Sigmoid colon (tissue), 7 donors: Measurements from ENCODE around the gene OR52E6. TPM values are rescaled to one million over a fixed set of nuclear protein-coding genes. Genes with fewer than 3 reads are reported as not detected.

ENCODE experiments used
- DNase-seq: peaks from one replicate; pipeline ENCODE4 v3.0.0-alpha.2; 2019
- H3K27ac ChIP-seq, 4 donors: fragments of 200-600 bp; sonication (generic); one replicate each; pipeline ENCODE4 v1.5.1; 2016 to 2019; ENCODE audit warnings: mild to moderate bottlenecking in 1 of 4
- H3K27me3 ChIP-seq, 3 donors: fragments of 200-600 bp; sonication (generic); one replicate each; pipeline ENCODE4 v1.5.1; 2019; ENCODE audit warnings: mild to moderate bottlenecking in 1 of 3
- H3K36me3 ChIP-seq, 4 donors: fragments of 200-600 bp; sonication (generic); one replicate each; pipeline ENCODE4 v1.5.1; 2016 to 2019
- H3K4me1 ChIP-seq, 4 donors: fragments of 200-600 bp; sonication (generic); one replicate each; pipeline ENCODE4 v1.5.1; 2017 to 2019
- H3K4me3 ChIP-seq, 4 donors: fragments of 200-600 bp; sonication (generic); one replicate each; pipeline ENCODE4 v1.5.1; 2017 to 2019; ENCODE audit warnings: mild to moderate bottlenecking in 2 of 4, moderate library complexity in 1 of 4
- H3K9me3 ChIP-seq, 4 donors: fragments of 200-600 bp in 3 of 4; sonication (generic) in 3 of 4; one replicate each; pipeline versions ENCODE4 v1.5.1 to v1.6.1; 2013 to 2019
- EP300 ChIP-seq, 4 donors: sonication (generic); formaldehyde crosslinking; IDR thresholded peaks; one replicate each; pipeline ENCODE4 v1.6.1; 2017; ENCODE audit warnings: antibody characterized with exemption in 4 of 4
- POLR2A ChIP-seq, 2 donors: fragments of 450-650 bp; IDR thresholded peaks; one replicate each; pipeline ENCODE4 v1.6.1; 2016; ENCODE audit warnings: antibody characterized with exemption in 2 of 2, mild to moderate bottlenecking in 2 of 2, moderate library complexity in 2 of 2
- POLR2AphosphoS5 ChIP-seq, 4 donors: sonication (generic); formaldehyde crosslinking; IDR thresholded peaks; one replicate each; pipeline ENCODE4 v1.6.1; 2017; ENCODE audit warnings: antibody characterized with exemption in 4 of 4
- WGBS, 2 donors: extraction: QIAGEN DNeasy Blood & Tissue Kit; methylation state at CpG; one replicate each; pipeline ENCODE4 v1.1.7; 2013; 5-methylcytosine and 5-hydroxymethylcytosine counted together
- intact Hi-C: fragments of 100-400 bp; cut with DNase I; formaldehyde crosslinking; loops from one replicate; pipeline ENCODE4 v1.15.1; 2023
- polyA plus RNA-seq, 3 donors: library from polyadenylated mRNA; stranded (reverse); fragments of 200-250 nt; gene quantifications; one replicate each; pipeline ENCODE4 v1.2.3, GENCODE V29; 2013
- total RNA-seq, 4 donors: library from RNA; depleted of rRNA; stranded (reverse); fragments of >200 nt; gene quantifications; one replicate each; pipeline ENCODE4 v1.1.0, GENCODE V29; 2016
- TF ChIP-seq, protein P1 (sequence below), 4 experiments: fragments of 450-650 bp in 3 of 4; fragments of 200-600 bp in 1 of 4; IDR thresholded peaks; one replicate each; pipeline ENCODE4 v1.5.1; 2016 to 2019; ENCODE audit warnings: antibody characterized with exemption in 4 of 4, mild to moderate bottlenecking in 3 of 4, moderate library complexity in 2 of 4
- donor health status: healthy with polysubstance abuse.
- donor health status: Bipolar disorder and iron deficiency.
- donor health status: healthy.

OR52E6 gene
- total and polyA plus RNA-seq, 7 donors: not detected

- H3K27ac ChIP-seq: no peak within 1 kb of the TSS
- intact Hi-C loops: no loop called here
- WGBS, 2 donors: 75 to 87% methylated on average over 4 of the region's 4 CpGs
- H3K4me1 ChIP-seq: no peaks in the 10 kb centered on the region
- H3K36me3 ChIP-seq: no peaks in the 10 kb centered on the region
- TF ChIP-seq, protein P1, sequence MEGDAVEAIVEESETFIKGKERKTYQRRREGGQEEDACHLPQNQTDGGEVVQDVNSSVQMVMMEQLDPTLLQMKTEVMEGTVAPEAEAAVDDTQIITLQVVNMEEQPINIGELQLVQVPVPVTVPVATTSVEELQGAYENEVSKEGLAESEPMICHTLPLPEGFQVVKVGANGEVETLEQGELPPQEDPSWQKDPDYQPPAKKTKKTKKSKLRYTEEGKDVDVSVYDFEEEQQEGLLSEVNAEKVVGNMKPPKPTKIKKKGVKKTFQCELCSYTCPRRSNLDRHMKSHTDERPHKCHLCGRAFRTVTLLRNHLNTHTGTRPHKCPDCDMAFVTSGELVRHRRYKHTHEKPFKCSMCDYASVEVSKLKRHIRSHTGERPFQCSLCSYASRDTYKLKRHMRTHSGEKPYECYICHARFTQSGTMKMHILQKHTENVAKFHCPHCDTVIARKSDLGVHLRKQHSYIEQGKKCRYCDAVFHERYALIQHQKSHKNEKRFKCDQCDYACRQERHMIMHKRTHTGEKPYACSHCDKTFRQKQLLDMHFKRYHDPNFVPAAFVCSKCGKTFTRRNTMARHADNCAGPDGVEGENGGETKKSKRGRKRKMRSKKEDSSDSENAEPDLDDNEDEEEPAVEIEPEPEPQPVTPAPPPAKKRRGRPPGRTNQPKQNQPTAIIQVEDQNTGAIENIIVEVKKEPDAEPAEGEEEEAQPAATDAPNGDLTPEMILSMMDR (IDR thresholded peaks at IDR 0.05): no peak
- no peak for TF ChIP-seq POLR2A (IDR thresholded peaks at IDR 0.05)
- no peak for TF ChIP-seq EP300 (IDR thresholded peaks at IDR 0.05)
- no peak for TF ChIP-seq POLR2AphosphoS5 (IDR thresholded peaks at IDR 0.05)
- H3K9me3 ChIP-seq: no peaks in the 10 kb centered on the region
- DNase-seq: no peak
- H3K27me3 ChIP-seq: no peaks in the 10 kb centered on the region
- no peak within 1 kb of the TSS for H3K4me3 ChIP-seq
Measured at GRCh38 chr11:5880329-5880728, 38.6 kb upstream of the OR52E6 start, which contains the start of gene OR52E4. Gene OR52E4, plus strand, starts transcription at chr11:5880629. Its CDS starts 3,664 bp downstream, at chr11:5884293.

DNA sequence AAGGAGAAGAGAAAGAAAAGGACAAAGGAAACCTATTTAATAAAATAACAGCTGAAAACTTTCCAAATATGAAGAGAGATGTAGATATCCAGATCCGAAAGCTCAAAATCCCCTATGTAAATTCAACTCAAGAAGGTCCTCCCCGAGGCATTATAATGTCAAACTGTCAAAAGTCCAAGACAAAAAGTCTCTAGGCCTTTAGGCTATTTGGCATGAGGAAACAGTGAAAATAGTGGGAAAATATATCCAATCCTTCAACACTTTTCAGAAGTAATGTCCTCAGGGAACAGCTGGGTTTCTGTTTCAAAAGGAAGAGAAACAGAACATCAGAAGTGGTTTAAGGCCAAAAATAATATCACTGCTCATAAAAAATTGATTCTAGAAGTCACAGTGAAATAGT lies 36.9 kb upstream of the OR52E6 start:
- Histone ChIP-seq H3K27ac (no peak overlapping the region), H3K36me3 (no peaks in the 10 kb centered on the region), H3K27me3 (no peaks in the 10 kb centered on the region), H3K9me3 (no peaks in the 10 kb centered on the region), H3K4me3 (no peak overlapping the region), H3K4me1 (no peaks in the 10 kb centered on the region)
- intact Hi-C loops: no loop called here
- 78 to 86% methylated on average over 2 of the region's 2 CpGs for WGBS, 2 donors
- no peak for DNase-seq
- no peak for TF ChIP-seq EP300 (IDR thresholded peaks at IDR 0.05)
- TF ChIP-seq, protein P1 (IDR thresholded peaks at IDR 0.05): no peak
- TF ChIP-seq POLR2AphosphoS5 (IDR thresholded peaks at IDR 0.05): no peak
- no peak for TF ChIP-seq POLR2A (IDR thresholded peaks at IDR 0.05)

GRCh38 chr11:5865826-5866225 lies 24.1 kb upstream of the OR52E6 start:
- TF ChIP-seq, protein P1 (IDR thresholded peaks at IDR 0.05): no peak
- TF ChIP-seq EP300 (IDR thresholded peaks at IDR 0.05) (no peak), POLR2A (IDR thresholded peaks at IDR 0.05) (no peak), POLR2AphosphoS5 (IDR thresholded peaks at IDR 0.05) (no peak)

DNA sequence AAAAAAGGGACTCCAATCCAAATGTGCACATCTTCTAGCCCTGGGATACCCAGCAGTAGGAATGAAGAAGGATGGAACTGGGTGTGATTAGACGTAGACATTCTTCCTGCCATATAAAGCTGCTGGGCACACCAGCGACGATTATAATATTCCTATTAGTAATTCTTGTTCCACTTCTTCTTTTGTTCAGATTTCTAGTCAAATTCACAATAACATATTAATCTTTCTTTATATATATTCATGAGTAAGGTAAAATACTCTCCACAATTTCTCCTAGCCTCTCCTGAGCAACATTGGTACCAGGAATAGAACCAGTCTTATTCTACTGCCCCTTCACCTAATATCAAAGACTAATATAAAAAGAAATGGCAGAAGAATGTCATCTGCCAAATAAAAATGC lies 15.9 kb upstream of the OR52E6 start, which contains the start of gene OR52E8:
Gene OR52E8 (minus strand): TSS at position 101 of the 400 bp plus-strand sequence. CDS start 0 bp downstream, at position 101.
- Histone ChIP-seq H3K27me3 (no peaks in the 10 kb centered on the region), H3K27ac (no peak within 1 kb of the TSS), H3K36me3 (no peaks in the 10 kb centered on the region), H3K4me1 (no peaks in the 10 kb centered on the region), H3K9me3 (no peaks in the 10 kb centered on the region), H3K4me3 (no peak within 1 kb of the TSS)
- no peak for DNase-seq
- WGBS, 2 donors: 92 to 94% methylated on average over 3 of the region's 3 CpGs
- intact Hi-C loops: no loop called here
- TF ChIP-seq, protein P1 (IDR thresholded peaks at IDR 0.05): no peak
- TF ChIP-seq POLR2AphosphoS5 (IDR thresholded peaks at IDR 0.05) (no peak), POLR2A (IDR thresholded peaks at IDR 0.05) (no peak), EP300 (IDR thresholded peaks at IDR 0.05) (no peak)

More at GRCh38 chr11:5865826-5866225, 24.1 kb upstream of the OR52E6 start:
- Histone ChIP-seq H3K9me3 (no peaks in the 10 kb centered on the region), H3K4me3 (no peak overlapping the region), H3K27me3 (no peaks in the 10 kb centered on the region), H3K4me1 (no peaks in the 10 kb centered on the region), H3K36me3 (no peaks in the 10 kb centered on the region), H3K27ac (no peak overlapping the region)
- WGBS, 2 donors: 87 to 91% methylated on average over 2 of the region's 2 CpGs
- intact Hi-C loops: no loop called here
- DNase-seq: no peak

GRCh38 chr11:5851002-5851401 lies 9.3 kb upstream of the OR52E6 start:
- no peaks in the 10 kb centered on the region for H3K36me3 ChIP-seq
- H3K4me1 ChIP-seq: no peaks in the 10 kb centered on the region
- DNase-seq: no peak
- no peaks in the 10 kb centered on the region for H3K9me3 ChIP-seq
- H3K4me3 ChIP-seq: no peak overlapping the region
- 94 to 98% methylated on average over 1 of the region's 1 CpG for WGBS, 2 donors
- TF ChIP-seq POLR2A (IDR thresholded peaks at IDR 0.05) (no peak), EP300 (IDR thresholded peaks at IDR 0.05) (no peak), POLR2AphosphoS5 (IDR thresholded peaks at IDR 0.05) (no peak)
- TF ChIP-seq, protein P1 (IDR thresholded peaks at IDR 0.05): no peak
- intact Hi-C loops: no loop called here
- no peaks in the 10 kb centered on the region for H3K27me3 ChIP-seq
- no peak overlapping the region for H3K27ac ChIP-seq
